Neural cell (in vitro differentiated cells): ENCODE measurements around the gene SLC50A1. TPM values are rescaled to one million over a fixed set of nuclear protein-coding genes. Genes with fewer than 3 reads are reported as not detected.
"Not testable (repeated sequence)": the region's sequence is repeated elsewhere in the genome, so short reads cannot be mapped to it uniquely, and the experiment has no call there.

Source experiments
- H2AFZ ChIP-seq: fragments of 200-600, 300-800 bp; sonication (generic), shearing (Covaris generic); 2 replicates; pipeline ENCODE4 v1.6.0; 2014; ENCODE audit warnings: low read depth, mild to moderate bottlenecking, antibody characterized with exemption, low read length, moderate library complexity
- H3F3A ChIP-seq: fragments of 200-600 bp; shearing (Covaris generic); 2 replicates; pipeline ENCODE4 v1.6.1; 2016; ENCODE audit warnings: mild to moderate bottlenecking, moderate library complexity, mixed read lengths, antibody characterized with exemption, low read length; ENCODE audit not compliant: insufficient read depth, poor library complexity, severe bottlenecking
- H3K27ac ChIP-seq: fragments of 200-600, 300-800 bp; sonication (generic), shearing (Covaris generic); 2 replicates; pipeline ENCODE4 v1.5.1; 2014; ENCODE audit warnings: mild to moderate bottlenecking, low read length, moderate library complexity
- H3K27me3 ChIP-seq: fragments of 300-800, 200-600 bp; sonication (generic), shearing (Covaris generic); 2 replicates; pipeline ENCODE4 v1.6.0; 2014; ENCODE audit warnings: mild to moderate bottlenecking, low read depth, low read length, moderate library complexity; ENCODE audit not compliant: insufficient read depth
- H3K36me3 ChIP-seq: fragments of 300-800, 200-600 bp; sonication (generic), shearing (Covaris generic); 2 replicates; pipeline ENCODE4 v1.5.1; 2014; ENCODE audit warnings: mild to moderate bottlenecking, antibody characterized with exemption, low read length, moderate library complexity; ENCODE audit not compliant: insufficient read depth
- H3K4me2 ChIP-seq: fragments of 300-800, 200-600 bp; sonication (generic), shearing (Covaris generic); 2 replicates; pipeline ENCODE4 v1.6.0; 2014; ENCODE audit warnings: mild to moderate bottlenecking, low read length
- H3K4me3 ChIP-seq: fragments of 300-800, 200-600 bp; sonication (generic), shearing (Covaris generic); 2 replicates; pipeline ENCODE4 v1.5.1; 2014; ENCODE audit warnings: mild to moderate bottlenecking, low read length, moderate library complexity
- H3K79me2 ChIP-seq: fragments of 200-600 bp; shearing (Covaris generic); replicated peaks from 2 replicates; pipeline ENCODE4 v1.6.0; 2014; ENCODE audit warnings: mild to moderate bottlenecking, low read length, moderate library complexity; ENCODE audit not compliant: insufficient read depth
- H3K9ac ChIP-seq: fragments of 300-800, 200-600 bp; sonication (generic), shearing (Covaris generic); 2 replicates; pipeline ENCODE4 v1.6.1; 2016; ENCODE audit warnings: mild to moderate bottlenecking, low read length, mixed read lengths
- H3K9me2 ChIP-seq: fragments of 200-600 bp; shearing (Covaris generic); 2 replicates; pipeline ENCODE4 v1.6.1; 2016; ENCODE audit warnings: mild to moderate bottlenecking, low read length, mixed read lengths; ENCODE audit not compliant: insufficient read depth
- H3K9me3 ChIP-seq: fragments of 200-600, 300-800 bp; sonication (generic), shearing (Covaris generic); 2 replicates; pipeline ENCODE4 v1.6.1; 2016; ENCODE audit warnings: mild to moderate bottlenecking, mixed run types, low read length, moderate library complexity, mixed read lengths
- H4K20me1 ChIP-seq: fragments of 200-600 bp; shearing (Covaris generic); 2 replicates; pipeline ENCODE4 v1.6.1; 2016; ENCODE audit warnings: mild to moderate bottlenecking, mixed run types; ENCODE audit not compliant: insufficient read depth
- EP300 ChIP-seq: fragments of 450-650 bp; conservative IDR thresholded peaks from 2 replicates; pipeline ENCODE4 v1.6.1; 2014; ENCODE audit warnings: antibody characterized with exemption, mild to moderate bottlenecking, moderate library complexity; ENCODE audit not compliant: poor library complexity, severe bottlenecking
- EZH2 ChIP-seq: fragments of 200-600, 300-800 bp; shearing (Covaris generic), sonication (generic); IDR thresholded peaks from 2 replicates; pipeline ENCODE4 v1.6.1; 2014; ENCODE audit warnings: antibody characterized with exemption, low read length, borderline replicate concordance, mild to moderate bottlenecking; ENCODE audit not compliant: insufficient read depth, poor library complexity, severe bottlenecking
- MXI1 ChIP-seq: fragments of 450-650 bp; conservative IDR thresholded peaks from 2 replicates; pipeline ENCODE4 v1.6.1; 2014; ENCODE audit warnings: antibody characterized with exemption, mild to moderate bottlenecking; ENCODE audit not compliant: poor library complexity, severe bottlenecking
- POLR2AphosphoS5 ChIP-seq: IDR thresholded peaks from 2 replicates; pipeline ENCODE4 v1.6.1; 2012
- RAD21 ChIP-seq: fragments of 450-650 bp; conservative IDR thresholded peaks from 2 replicates; pipeline ENCODE4 v1.6.1; 2014; ENCODE audit warnings: antibody characterized with exemption, mild to moderate bottlenecking, moderate library complexity
- SMC3 ChIP-seq: fragments of 450-650 bp; conservative IDR thresholded peaks from 2 replicates; pipeline ENCODE4 v1.6.1; 2014; ENCODE audit warnings: antibody characterized with exemption, mild to moderate bottlenecking, moderate library complexity; ENCODE audit not compliant: poor library complexity
- TAF1 ChIP-seq: IDR thresholded peaks from 2 replicates; pipeline ENCODE4 v1.6.1; 2012; ENCODE audit warnings: low read depth
- polyA plus RNA-seq: library from polyadenylated mRNA; depleted of rRNA; stranded (reverse); fragments of >200 nt; gene quantifications from 2 replicates; pipeline ENCODE4 v1.2.3, GENCODE V29; 2014
- TF ChIP-seq, protein P1 (sequence below): fragments of 450-650 bp; IDR thresholded peaks from 2 replicates; pipeline ENCODE4 v1.5.1; 2014; ENCODE audit warnings: antibody characterized with exemption, mild to moderate bottlenecking, moderate library complexity; ENCODE audit not compliant: poor library complexity, severe bottlenecking
- TF ChIP-seq, protein P2 (sequence below): IDR thresholded peaks from 2 replicates; pipeline ENCODE4 v1.6.1; 2012; ENCODE audit warnings: borderline replicate concordance

The SLC50A1 gene
- polyA plus RNA-seq, 1 donor from 2014 or later = 12.6 TPM

DNA sequence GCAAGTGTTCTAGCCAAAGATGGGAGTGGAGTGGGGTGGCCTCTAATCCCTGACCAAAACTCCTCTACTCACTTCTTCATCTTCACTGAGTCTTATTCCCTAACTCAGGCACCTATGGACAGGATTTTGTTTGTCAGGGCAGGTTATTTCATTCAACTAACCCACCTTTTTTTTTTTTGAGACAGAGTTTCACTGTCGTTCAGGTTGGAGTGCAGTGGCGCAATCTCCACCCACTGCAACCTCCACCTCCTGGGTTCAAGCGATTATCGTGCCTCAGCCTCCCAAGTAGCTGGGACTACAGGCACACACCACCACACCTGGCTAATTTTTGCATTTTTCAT lies 32.4 kb downstream of the SLC50A1 start:
- not testable (repeated sequence) for H3K4me3 ChIP-seq, H4K20me1 ChIP-seq, H3K4me2 ChIP-seq, H3K27me3 ChIP-seq, H2AFZ ChIP-seq, H3K36me3 ChIP-seq, H3K27ac ChIP-seq, H3K9me2 ChIP-seq, H3K9me3 ChIP-seq, H3K9ac ChIP-seq, H3F3A ChIP-seq
- peaks cover 10% of the 10 kb centered on the region for H3K79me2 ChIP-seq

DNA sequence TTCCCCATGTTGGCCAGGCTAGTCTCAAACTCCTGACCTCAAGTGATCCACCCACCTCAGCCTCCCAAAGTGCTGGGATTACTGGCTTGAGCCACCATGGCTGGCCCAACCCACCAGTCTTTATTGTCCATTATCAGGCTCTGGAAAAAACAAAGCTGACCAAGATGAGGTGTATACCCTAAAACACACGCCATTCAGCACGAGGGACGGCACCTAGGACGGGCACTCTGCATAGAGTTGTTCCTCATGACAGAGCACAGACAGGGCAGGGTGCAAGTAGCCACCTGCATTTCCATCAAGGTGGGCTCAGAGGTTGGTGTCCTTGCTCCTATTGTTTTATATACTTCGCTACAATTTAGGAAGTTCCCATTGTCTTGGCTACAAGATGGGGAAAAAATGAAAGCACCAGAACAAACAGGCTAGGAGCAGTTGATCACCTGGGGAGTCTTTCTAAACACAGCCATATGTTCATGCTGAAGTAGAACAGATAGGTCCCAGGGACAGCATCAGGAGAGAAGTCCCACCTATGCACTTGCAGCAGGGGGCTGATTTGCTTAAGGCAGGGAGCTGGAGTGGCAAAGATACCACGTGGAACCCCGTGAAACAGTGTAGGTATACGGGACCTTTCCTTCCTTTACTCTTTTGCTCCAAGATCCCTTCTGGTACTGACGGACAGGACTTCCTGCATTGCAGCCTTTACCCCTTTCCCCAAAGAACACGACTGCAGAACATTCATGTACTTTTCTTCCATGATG lies 33.0 kb downstream of the SLC50A1 start:
- no peak overlapping the region for H3K4me3 ChIP-seq
- H3F3A ChIP-seq = peaks cover 5% of the 10 kb centered on the region
- H4K20me1 ChIP-seq = no peaks in the 10 kb centered on the region
- no peak overlapping the region for H3K9ac ChIP-seq
- no peak for TF ChIP-seq SMC3
- TF ChIP-seq EZH2 = no peak
- TF ChIP-seq, protein P1, sequence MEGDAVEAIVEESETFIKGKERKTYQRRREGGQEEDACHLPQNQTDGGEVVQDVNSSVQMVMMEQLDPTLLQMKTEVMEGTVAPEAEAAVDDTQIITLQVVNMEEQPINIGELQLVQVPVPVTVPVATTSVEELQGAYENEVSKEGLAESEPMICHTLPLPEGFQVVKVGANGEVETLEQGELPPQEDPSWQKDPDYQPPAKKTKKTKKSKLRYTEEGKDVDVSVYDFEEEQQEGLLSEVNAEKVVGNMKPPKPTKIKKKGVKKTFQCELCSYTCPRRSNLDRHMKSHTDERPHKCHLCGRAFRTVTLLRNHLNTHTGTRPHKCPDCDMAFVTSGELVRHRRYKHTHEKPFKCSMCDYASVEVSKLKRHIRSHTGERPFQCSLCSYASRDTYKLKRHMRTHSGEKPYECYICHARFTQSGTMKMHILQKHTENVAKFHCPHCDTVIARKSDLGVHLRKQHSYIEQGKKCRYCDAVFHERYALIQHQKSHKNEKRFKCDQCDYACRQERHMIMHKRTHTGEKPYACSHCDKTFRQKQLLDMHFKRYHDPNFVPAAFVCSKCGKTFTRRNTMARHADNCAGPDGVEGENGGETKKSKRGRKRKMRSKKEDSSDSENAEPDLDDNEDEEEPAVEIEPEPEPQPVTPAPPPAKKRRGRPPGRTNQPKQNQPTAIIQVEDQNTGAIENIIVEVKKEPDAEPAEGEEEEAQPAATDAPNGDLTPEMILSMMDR = no peak
- TF ChIP-seq TAF1 = no peak
- TF ChIP-seq MXI1 = no peak
- TF ChIP-seq POLR2AphosphoS5 = no peak
- TF ChIP-seq RAD21 = no peak
- TF ChIP-seq, protein P2, sequence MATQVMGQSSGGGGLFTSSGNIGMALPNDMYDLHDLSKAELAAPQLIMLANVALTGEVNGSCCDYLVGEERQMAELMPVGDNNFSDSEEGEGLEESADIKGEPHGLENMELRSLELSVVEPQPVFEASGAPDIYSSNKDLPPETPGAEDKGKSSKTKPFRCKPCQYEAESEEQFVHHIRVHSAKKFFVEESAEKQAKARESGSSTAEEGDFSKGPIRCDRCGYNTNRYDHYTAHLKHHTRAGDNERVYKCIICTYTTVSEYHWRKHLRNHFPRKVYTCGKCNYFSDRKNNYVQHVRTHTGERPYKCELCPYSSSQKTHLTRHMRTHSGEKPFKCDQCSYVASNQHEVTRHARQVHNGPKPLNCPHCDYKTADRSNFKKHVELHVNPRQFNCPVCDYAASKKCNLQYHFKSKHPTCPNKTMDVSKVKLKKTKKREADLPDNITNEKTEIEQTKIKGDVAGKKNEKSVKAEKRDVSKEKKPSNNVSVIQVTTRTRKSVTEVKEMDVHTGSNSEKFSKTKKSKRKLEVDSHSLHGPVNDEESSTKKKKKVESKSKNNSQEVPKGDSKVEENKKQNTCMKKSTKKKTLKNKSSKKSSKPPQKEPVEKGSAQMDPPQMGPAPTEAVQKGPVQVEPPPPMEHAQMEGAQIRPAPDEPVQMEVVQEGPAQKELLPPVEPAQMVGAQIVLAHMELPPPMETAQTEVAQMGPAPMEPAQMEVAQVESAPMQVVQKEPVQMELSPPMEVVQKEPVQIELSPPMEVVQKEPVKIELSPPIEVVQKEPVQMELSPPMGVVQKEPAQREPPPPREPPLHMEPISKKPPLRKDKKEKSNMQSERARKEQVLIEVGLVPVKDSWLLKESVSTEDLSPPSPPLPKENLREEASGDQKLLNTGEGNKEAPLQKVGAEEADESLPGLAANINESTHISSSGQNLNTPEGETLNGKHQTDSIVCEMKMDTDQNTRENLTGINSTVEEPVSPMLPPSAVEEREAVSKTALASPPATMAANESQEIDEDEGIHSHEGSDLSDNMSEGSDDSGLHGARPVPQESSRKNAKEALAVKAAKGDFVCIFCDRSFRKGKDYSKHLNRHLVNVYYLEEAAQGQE = no peak
- TF ChIP-seq EP300 = no peak
- H3K9me3 ChIP-seq = no peaks in the 10 kb centered on the region
- H3K79me2 ChIP-seq = peaks cover 10% of the 10 kb centered on the region
- H3K4me2 ChIP-seq = no peak overlapping the region
- no peaks in the 10 kb centered on the region for H3K9me2 ChIP-seq
- no peaks in the 10 kb centered on the region for H3K36me3 ChIP-seq
- no peaks in the 10 kb centered on the region for H3K27me3 ChIP-seq
- H3K27ac ChIP-seq = no peak overlapping the region
- no peak overlapping the region for H2AFZ ChIP-seq
